T-helper 1 cell treated with Interleukin-12 subunit alpha and Interleukin-12 subunit beta and Interleukin-4 antibody, amounts not matched to agents 30 ng/mL and 1 ng/mL, for 36 hours (primary cell): Measurements from ENCODE around the gene ZFR2. TPM values are rescaled to one million over a fixed set of nuclear protein-coding genes. Genes with fewer than 3 reads are reported as not detected.
"Not testable (repeated sequence)": the region's sequence is repeated elsewhere in the genome, so short reads cannot be mapped to it uniquely, and the experiment has no call there.

Source experiments
- intact Hi-C: fragments of 100-400 bp; cut with micrococcal nuclease; formaldehyde crosslinking; loops from one replicate; pipeline ENCODE4 v1.15.1; 2024
- total RNA-seq: library from RNA; stranded (reverse); gene quantifications from 2 replicates; pipeline ENCODE4 v1.2.3, GENCODE V29; 2022

Gene ZFR2
- total RNA-seq, 1 donor from 2014 or later = 0.25 TPM

GRCh38 chr19:3773814-3774515 is 94.9 kb downstream of the ZFR2 start:
- intact Hi-C loops = no loop called here

DNA sequence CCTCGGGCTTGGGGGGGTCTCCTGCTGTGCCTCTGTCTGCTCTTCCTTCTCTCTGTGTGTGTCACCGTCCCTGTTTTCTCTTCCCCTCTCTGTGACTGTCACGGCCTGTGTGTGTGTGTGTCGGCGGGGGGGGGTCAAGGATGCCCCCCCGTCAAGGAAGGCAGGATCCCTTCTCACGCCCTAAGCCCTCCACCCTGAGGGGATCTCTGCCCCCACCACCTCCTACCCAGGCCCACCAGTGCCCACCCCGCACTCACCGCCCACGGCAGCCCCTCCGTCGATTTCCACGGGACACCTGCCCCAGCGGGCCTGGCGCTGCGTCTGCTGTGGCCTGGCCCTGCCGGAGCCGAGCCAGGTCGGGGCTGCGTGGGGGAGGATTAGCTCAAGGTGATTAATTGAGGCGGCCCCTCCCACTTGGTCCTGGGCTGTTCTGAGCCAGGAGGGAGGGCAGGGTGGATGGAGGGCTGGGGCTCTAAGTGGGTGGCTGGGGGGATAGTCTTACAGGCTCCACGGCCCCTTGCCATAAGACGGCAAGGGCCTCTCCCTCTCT is 96.9 kb downstream of the ZFR2 start, which contains the start of gene RAX2:
RAX2 (minus strand) TSS at position 323 of the 550 bp plus-strand sequence. CDS start 486 bp downstream, outside the sequence.
- intact Hi-C loops = no loop called here

DNA sequence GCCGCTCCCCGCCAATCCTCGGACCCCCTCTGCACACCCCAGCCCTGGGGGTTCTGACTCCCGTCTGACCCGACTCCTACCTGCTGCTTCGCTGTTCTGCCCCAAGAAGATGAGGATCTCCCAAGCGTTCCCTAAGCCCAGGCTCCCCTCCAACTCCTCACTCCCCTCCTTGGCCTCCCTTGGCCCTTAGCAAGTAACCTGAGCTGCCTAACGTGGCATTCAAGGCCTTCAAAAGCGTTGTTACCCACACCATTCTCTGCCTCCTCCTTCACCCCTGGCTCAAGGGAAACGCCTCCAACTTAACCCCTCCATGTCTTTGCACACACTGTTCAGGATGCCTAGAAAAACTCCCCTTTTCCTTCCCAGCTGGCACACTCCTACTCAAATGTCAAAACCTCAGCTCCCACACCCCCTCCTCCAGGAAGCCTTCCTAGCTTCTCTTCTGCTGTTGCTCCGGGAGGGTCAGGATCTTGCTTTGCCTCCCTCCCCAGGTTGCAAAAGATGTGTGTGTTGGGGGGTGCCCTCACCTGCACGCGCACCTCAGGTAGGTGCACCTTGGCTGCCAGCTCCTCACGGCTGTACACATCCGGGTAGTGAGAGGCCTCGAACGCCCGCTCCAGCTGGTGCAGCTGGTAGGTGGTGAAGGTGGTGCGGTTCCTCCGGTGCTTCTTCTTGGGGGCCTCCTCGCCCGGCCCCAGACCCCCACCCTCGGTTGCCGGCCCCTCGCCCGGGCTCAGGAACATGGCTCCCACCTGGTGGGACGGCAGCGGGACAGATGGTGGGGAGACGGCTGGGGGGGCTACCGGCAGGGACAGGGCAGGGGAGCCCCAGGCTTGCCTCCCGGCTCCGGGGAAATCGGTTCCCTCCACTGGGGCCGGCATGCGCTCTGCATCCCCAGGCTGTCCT is 97.6 kb downstream of the ZFR2 start:
- intact Hi-C loops = no loop called here

DNA sequence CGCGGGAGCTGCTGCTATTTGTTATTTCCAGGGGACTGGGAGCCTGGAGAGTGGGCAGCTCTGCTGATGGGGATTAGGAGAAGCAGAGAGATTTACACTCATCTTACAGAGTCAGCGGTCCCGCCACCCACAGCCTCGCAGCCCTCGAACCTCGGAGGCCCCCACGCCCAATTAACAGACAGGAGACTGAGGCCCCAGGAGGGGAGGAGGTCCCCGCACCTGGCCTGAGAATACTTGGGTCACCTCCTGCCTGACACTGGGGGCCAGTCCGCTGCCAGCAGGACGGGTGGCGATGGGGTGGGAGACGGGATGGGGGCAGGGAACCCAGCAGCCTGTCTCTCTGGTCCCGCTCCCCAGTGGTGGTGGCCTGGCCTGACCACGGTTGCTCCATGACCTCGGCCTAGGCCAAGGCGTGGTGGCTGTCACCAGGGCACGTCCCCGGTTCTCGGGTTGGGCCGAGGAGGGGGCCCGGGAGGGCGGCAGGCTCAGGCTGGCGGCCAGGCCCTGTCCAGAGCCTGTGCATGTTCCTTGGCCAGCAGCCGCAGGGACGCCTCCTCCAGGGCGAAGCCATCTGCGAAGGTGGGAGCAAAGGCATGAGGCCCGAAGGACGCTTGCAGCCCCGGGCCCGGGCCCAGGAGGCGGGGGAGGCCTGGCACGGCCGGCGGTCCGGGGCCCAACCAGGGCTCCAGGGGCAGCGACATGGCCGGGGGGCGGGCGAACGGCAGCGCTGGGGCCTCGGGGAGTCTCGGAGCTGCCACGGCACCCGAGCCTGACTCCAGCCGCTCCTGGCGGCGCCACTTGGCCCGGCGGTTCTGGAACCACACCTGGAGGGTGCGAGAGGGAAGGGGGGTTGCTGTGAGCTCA is 98.5 kb downstream of the ZFR2 start:
- intact Hi-C loops = no loop called here

DNA sequence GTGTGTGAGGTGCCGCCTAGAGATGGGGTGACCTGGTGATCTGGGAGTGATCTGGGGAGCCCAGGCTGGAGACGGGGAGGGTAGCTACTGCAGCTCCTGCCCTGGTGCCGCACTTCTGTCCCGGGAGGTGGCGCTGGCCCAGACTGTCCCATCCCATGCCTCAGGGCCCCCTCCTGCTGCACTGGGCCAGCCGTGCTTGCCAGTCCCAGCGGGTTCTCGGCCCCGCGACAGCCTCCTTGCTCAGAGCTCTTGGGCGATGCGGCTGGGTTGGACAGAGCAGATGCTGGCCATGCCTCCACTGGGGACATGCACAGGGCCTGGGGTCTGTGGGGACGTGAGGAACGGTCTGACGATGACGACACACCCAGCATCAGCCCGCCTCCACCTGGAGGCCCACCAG is 99.3 kb downstream of the ZFR2 start:
- intact Hi-C loops = no loop called here

DNA sequence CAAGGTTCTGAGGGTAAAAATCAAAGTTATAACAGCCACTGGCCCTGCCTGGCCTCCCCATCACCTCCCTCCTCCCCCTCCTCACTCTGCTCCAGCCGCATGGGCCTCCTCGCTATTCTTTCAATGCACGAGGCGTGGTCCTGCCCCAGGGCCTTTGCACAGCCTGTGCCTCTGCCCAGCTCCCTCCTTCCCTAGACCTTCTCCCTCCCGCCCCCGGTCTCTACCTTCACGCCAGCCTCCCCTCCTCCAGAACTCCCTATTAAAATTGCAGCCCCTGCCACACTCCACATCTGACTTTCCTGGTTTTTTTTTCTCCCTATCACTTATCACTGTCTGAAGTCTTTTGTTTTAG is 100.1 kb downstream of the ZFR2 start:
- intact Hi-C loops = no loop called here

DNA sequence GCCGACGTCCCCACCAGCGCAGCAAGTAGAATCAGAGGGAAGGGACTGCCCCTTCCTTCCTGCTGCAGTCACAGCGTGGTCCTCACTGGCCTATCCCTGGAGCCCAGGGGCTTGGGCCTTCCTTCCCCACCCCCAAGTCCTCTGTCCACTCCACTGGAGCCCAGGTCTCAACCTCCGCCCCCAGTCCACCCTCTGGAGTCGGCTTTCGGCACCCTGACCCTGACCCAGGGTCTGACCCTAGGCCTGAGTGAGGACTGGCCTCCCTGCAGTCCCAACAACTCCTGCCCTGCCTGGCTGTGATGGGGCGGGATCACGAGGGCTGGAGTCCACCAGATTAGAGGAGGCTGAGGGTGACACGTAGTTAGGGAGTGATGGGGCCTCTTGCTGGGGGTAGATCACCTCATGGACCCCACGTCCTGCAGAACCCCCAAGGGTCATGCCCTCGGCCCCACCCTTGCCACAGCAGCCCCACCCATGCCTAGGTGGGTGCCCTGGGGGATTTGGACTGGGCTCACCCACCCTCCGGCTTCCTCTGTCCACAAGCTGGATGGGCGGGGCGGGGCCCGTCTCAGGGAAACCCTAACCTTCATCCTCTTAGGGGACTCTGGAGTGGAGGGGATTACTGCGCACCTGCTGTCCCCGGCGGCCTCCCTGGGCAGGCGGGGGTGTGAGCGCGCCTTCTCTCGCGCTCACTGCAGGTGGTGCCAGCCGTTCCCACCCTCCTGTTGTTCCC is 100.7 kb downstream of the ZFR2 start:
- intact Hi-C loops = no loop called here

DNA sequence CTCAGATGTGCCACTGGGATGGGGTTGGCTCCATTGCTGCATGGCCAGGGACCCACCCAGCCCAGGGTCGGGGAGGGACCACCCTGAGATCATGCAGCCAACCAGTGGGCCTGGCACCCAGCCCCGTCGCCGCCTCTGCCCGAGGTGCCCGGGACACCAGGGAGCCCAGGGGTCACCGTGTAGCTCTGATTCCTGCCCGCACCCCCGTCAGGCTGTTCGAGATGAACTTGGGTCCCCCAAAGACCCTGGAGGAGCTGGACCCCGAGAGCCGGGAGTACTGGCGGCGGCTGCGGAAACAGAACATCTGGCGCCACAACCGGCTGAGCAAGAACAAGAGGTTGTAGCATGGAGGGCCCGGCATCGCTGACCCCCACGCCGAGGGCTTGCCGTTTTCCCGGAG is 101.8 kb downstream of the ZFR2 start:
- intact Hi-C loops = no loop called here

GRCh38 chr19:3766520-3766919 is 102.3 kb downstream of the ZFR2 start:
- intact Hi-C loops = no loop called here

DNA sequence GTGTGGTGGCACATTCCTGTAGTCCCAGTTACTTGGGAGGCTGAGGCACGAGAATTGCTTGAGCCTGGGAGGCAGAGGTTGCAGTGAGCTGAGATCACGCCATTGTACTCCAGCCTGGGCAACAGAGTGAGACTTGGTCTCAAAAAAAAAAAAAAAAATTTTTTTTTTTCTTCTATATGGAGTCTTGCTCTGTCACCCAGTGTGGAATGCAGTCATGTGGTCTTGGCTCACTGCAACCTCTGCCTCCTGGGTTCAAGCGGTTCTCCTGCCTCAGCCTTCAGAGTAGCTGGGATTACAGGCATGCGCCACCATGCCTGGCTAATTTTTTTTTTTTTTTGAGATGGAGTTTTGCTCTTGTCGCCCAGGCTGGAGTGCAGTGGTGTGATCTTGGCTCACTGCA is 103.1 kb downstream of the ZFR2 start:
- intact Hi-C loops = not testable (repeated sequence)

GRCh38 chr19:3765121-3765520 is 103.7 kb downstream of the ZFR2 start:
- intact Hi-C loops = no loop called here

DNA sequence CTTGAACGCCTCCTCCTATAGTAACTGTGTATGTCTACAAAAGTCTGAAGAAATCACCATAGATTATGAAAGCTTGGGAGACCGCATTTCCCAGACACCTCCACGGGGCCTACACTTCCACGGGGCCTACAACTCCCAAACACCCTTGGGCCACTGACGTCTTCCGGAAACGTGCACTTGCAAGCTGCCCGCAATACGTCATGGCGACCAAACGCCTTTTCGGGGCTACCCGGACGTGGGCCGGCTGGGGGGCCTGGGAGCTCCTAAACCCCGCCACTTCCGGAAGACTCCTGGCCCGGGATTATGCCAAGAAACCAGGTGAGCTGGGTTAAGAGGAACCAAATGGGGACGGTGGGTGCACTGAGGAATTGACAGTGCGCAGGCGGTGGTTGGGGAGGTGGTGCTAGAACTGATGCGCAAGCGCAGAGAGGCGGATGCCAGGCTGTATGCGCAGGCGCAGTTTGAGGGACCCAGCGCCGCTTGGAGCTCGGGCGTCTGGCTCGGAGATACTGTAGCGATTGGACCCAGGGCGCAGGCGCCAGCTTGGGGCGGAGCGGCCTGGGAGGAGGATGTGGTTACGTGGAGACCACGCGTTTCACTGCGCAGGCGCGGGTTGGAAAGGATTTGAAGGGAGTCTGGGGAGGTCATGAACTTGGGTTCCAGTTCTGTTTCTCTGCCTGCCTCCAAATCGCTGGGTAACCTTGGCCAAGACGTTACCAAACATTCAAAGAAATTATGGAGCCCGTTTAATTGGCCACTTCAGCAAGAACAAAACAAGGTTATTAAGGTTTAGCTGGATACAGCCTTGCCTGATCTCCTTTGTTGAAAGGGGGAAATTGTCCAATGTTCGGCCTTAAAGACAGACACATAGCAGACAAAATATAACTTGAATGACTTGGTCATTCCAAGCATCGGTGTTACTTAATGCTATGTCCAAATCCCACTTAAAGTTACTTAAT is 106.1 kb downstream of the ZFR2 start, which contains the start of gene MRPL54:
MRPL54 (plus strand) TSS at position 182 of the 959 bp plus-strand sequence; CDS start at position 201, 19 bp downstream.
- intact Hi-C loops = loop anchor here (1.0 to 5.0 kb wide), 14 partner anchors 36 to 1918 kb away; partner anchors contain the start of genes EEF2, FZR1, HDGFL2 and HMG20B

GRCh38 chr19:3762130-3762473 is 106.7 kb downstream of the ZFR2 start:
- intact Hi-C loops = loop anchor here (1.0 to 5.0 kb wide), 12 partner anchors 37 to 1919 kb away; partner anchors contain the start of genes EEF2, FZR1, HDGFL2 and HMG20B

- intact Hi-C loops = loop anchor here (1.0 to 5.0 kb wide), 15 partner anchors 37 to 1919 kb away; partner anchors contain the start of genes EEF2, FZR1, HDGFL2 and HMG20B
Observed at GRCh38 chr19:3761382-3762129, 107.3 kb downstream of the ZFR2 start, which contains the start of gene APBA3. APBA3 (minus strand) TSS chr19:3761692; CDS start chr19:3760264, 1,428 bp downstream.

DNA sequence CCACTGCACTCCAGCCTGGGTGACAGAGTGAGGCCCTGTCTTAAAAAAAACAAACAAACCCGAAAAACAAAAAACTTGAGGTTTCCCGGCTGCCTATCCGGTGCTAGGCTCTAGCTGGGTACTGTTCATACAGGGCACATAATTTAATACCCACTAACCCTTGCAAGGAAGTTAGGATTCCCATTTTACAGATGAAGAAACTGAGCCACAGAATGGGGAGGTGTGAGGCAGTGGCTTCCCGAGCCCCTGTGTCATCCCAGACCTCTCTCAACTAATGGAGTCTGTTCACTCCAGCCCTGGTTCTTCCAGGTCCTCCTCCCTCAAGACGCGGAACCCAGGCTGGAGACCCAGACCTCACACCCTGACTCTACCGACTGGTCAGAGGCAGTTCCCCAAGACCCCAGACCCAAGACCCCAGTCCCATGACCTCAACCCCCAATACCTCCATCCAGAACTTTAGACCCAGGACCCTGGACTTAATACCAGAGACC is 107.9 kb downstream of the ZFR2 start:
- intact Hi-C loops = loop anchor here (1.0 to 5.0 kb wide), 5 partner anchors 40 to 978 kb away; partner anchors contain the start of genes HDGFL2, MAP2K2, SGTA and YJU2

- intact Hi-C loops = loop anchor here (2.0 to 5.0 kb wide), 3 partner anchors 363 to 977 kb away; partner anchors contain the start of genes HDGFL2, MAP2K2 and SGTA
Observed at GRCh38 chr19:3759482-3760254, 109.2 kb downstream of the ZFR2 start.

GRCh38 chr19:3758297-3758696 is 110.5 kb downstream of the ZFR2 start:
- intact Hi-C loops = not testable (repeated sequence)
